ENCODE data around the gene TMEM258. TPM values are rescaled to one million over a fixed set of nuclear protein-coding genes. Genes with fewer than 3 reads are reported as not detected.

The TMEM258 gene
- total RNA-seq, 5 donors from 2014 or later (not counting 1 experiment from before 2014, with no cell fraction given): 68.1 to 96.0 (median 87.8) TPM

DNA sequence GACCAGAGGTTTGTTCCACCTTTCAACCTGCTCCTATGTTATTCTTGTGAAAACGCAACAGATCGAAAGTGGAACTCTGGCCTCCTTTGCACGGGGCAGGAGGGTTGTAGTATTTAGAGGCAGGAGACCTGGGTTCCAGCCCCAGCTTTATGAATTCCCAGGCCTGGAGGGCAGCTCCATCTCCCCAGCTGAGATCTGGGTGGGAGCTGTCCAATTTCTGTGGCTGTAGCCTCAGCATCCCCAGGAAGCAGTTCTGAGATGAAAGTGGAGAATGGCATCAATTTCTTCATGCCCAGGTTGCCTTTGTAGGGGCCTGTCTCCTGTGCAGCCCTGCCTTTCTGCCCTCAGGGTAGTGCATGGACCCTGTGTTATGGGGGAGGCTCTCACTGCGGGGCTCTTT lies 39.8 kb upstream of the TMEM258 start:
- 72% methylated on average over 2 of the region's 4 CpGs for WGBS (ENCODE audit: insufficient coverage)
- H3K4me3 Mint-ChIP-seq: no peak overlapping the region
- DNase-seq: no peak
- POLR2A ChIA-PET: no interaction called here
- H3K27ac Mint-ChIP-seq: no peak overlapping the region
- peaks cover 33 to 47% of the 10 kb centered on the region in 2 experiments for H3K4me1 ChIP-seq (ENCODE audit: control insufficient read depth in 1 of 2, extremely low read depth in 1 of 2, insufficient read depth in 2 of 2, low read length in 2 of 2)
- no peaks in the 10 kb centered on the region for H3K36me3 ChIP-seq (ENCODE audit: control insufficient read depth in 2 of 2, extremely low read depth in 1 of 2, insufficient read depth in 1 of 2, low read length in 1 of 2)
- no peaks in the 10 kb centered on the region for H3K9me3 Mint-ChIP-seq
- CTCF ChIA-PET: no interaction called here
- peaks cover 0 to 32% of the 10 kb centered on the region in 2 donors for H3K27me3 Mint-ChIP-seq
- ATAC-seq (replicated peaks in 1 of 4): no peak
- H3K36me3 Mint-ChIP-seq: no peaks in the 10 kb centered on the region
- H3K4me3 ChIP-seq (ENCODE audit: control insufficient read depth in 1 of 2, extremely low read depth in 1 of 2, low read length in 1 of 2): no peak overlapping the region
- H3K27ac ChIP-seq (ENCODE audit: low read length): no peak overlapping the region
- H3K9me3 ChIP-seq: no peaks in the 10 kb centered on the region
- H3K27me3 ChIP-seq (replicated peaks in 1 of 2; ENCODE audit: control insufficient read depth in 2 of 2, extremely low read depth in 1 of 2, insufficient read depth in 2 of 2, low read length in 1 of 2): peaks cover 0 to 37% of the 10 kb centered on the region in 2 experiments
- peaks cover 35 to 69% (median 39%) of the 10 kb centered on the region in 3 donors for H3K4me1 Mint-ChIP-seq

DNA sequence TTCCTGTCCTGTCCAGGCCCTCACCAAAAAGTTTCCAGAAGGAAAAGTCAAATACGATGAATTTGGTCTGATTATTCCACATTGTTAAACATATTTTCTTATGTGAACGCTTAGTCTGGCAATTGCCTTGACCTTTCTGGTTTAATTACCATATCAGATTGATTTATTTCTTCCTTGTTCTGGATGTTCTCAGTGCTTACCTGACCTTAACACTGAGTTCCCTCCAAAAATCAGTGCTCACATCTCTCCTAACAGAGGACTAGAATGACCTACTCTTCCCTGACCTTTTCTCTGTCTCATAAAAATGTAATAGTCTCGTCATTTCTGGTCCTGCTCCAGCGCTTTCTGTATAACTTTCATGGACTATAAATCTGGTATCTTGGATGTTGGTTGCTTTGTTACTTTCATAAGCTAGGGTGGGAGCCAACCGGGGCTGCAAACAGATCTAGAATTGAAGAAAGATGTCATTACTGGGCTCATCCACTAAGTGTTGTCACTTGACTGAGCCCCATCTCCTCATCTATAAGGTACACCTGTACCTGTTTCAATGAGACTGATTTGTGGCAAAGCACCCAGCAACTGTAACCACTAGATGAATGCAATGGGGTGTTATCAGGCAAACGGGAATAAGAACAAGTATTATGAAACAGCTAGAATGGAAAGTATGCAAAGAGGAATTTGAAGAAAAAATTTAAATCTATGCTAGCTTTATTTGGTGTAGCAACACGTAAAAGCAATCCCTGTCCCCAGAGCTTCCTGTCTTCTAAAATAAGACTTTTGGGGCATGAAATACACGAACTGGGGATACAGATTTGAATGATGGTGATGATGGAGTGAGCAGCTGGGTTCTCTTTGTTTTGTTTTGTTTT lies 38.1 kb upstream of the TMEM258 start:
- H3K36me3 Mint-ChIP-seq: no peaks in the 10 kb centered on the region
- ChIA-PET CTCF (no interaction called here), POLR2A (interaction anchor here in 1 of 2 donors (0.8 kb wide), 1 partner anchor 736 kb away, joined by 6 read pairs; no protein-coding TSS in a partner anchor)
- ATAC-seq (replicated peaks in 1 of 4) (no peak), DNase-seq (no peak)
- peak overlapping the region in 1 of 3 donors; percentile 47 for H3K4me3 Mint-ChIP-seq
- no peaks in the 10 kb centered on the region for H3K9me3 Mint-ChIP-seq
- Histone ChIP-seq H3K27ac (ENCODE audit: low read length) (no peak overlapping the region), H3K4me1 (ENCODE audit: control insufficient read depth in 1 of 2, extremely low read depth in 1 of 2, insufficient read depth in 2 of 2, low read length in 2 of 2) (peaks cover 34 to 47% of the 10 kb centered on the region in 2 experiments), H3K27me3 (replicated peaks in 1 of 2; ENCODE audit: control insufficient read depth in 2 of 2, extremely low read depth in 1 of 2, insufficient read depth in 2 of 2, low read length in 1 of 2) (peaks cover 0 to 44% of the 10 kb centered on the region in 2 experiments), H3K36me3 (ENCODE audit: control insufficient read depth in 2 of 2, extremely low read depth in 1 of 2, insufficient read depth in 1 of 2, low read length in 1 of 2) (no peaks in the 10 kb centered on the region), H3K9me3 (no peaks in the 10 kb centered on the region), H3K4me3 (ENCODE audit: control insufficient read depth in 1 of 2, extremely low read depth in 1 of 2, low read length in 1 of 2) (no peak overlapping the region)
- no peak overlapping the region for H3K27ac Mint-ChIP-seq
- peaks cover 0 to 44% of the 10 kb centered on the region in 2 donors for H3K27me3 Mint-ChIP-seq
- H3K4me1 Mint-ChIP-seq: peaks cover 35 to 71% (median 39%) of the 10 kb centered on the region in 3 donors
- WGBS (ENCODE audit: insufficient coverage): 79% methylated on average over 2 of the region's 8 CpGs

DNA sequence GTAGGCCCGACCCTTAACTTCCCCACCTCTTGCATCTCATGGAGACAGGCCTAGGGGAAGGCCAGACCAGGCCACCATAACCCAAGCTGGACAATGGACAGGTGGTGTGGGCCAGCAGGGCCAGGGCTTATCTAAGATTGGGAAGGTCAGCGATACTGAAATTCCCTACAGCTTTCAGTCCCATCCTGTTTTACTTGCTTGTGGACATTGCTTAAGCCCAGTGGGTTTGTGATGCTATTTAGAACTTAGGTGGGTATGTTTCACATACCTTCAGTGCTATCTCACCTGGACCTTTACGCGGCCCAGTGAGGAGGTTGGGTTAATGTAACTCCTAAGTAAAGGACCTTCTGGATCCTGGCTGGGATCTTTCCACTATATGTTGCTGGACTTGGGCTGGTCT lies 37.4 kb upstream of the TMEM258 start:
- peaks cover 31 to 40% of the 10 kb centered on the region in 2 experiments for H3K4me1 ChIP-seq (ENCODE audit: control insufficient read depth in 1 of 2, extremely low read depth in 1 of 2, insufficient read depth in 2 of 2, low read length in 2 of 2)
- H3K27me3 ChIP-seq (replicated peaks in 1 of 2; ENCODE audit: control insufficient read depth in 2 of 2, extremely low read depth in 1 of 2, insufficient read depth in 2 of 2, low read length in 1 of 2): peaks cover 0 to 44% of the 10 kb centered on the region in 2 experiments
- Mint-ChIP-seq H3K36me3 (no peaks in the 10 kb centered on the region), H3K27ac (no peak overlapping the region), H3K9me3 (no peaks in the 10 kb centered on the region), H3K4me3 (peak overlapping the region in 1 of 3 donors; percentile 85), H3K27me3 (peaks cover 0 to 44% of the 10 kb centered on the region in 2 donors), H3K4me1 (peaks cover 32 to 64% (median 35%) of the 10 kb centered on the region in 3 donors)
- H3K27ac ChIP-seq (ENCODE audit: low read length): no peak overlapping the region
- DNase-seq (no peak), ATAC-seq (replicated peaks in 1 of 4) (no peak)
- H3K9me3 ChIP-seq: no peaks in the 10 kb centered on the region
- H3K4me3 ChIP-seq (ENCODE audit: control insufficient read depth in 1 of 2, extremely low read depth in 1 of 2, low read length in 1 of 2): no peak overlapping the region
- CTCF ChIA-PET: no interaction called here
- H3K36me3 ChIP-seq (ENCODE audit: control insufficient read depth in 2 of 2, extremely low read depth in 1 of 2, insufficient read depth in 1 of 2, low read length in 1 of 2): no peaks in the 10 kb centered on the region
- WGBS (ENCODE audit: insufficient coverage): no CpG with 5 or more reads among the region's 4 CpGs
- POLR2A ChIA-PET: no interaction called here

DNA sequence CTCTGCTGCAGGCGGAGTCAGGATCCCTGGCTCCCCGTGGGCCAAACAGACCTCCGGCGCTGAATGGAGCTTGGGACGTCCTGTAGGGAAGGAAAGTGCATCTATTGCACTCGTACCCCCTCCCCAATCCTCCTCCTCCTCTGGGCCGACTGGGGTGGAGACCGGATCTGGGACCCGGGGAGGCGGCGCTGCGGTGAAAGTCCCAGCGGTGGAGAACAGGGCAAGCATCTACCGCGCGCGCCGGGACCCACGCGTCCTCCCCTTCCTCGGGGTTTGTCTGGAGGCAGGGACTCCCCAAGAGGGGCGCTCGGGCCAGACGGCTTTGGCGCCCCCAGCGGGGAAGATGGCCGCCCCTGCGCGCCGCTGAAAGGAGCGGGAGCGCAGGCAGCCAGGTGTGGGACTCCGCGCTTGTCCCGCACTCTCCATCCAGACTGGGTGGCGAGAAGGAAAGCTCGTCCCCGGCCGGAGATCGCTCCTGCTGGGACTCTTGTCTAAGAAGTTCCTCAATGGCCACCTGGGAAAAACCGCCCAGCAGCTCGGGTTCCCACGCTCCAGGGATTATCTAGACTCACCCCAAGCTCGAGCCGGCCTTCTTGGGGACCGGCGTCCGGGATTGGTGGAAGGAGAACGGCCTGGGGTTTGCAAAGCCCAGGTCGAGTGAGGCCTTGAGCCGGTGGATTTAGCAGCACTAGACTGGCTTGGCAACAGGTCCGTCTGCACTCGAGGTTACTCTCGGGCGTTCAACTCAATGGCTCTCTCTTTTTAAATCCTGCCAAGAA lies 36.4 kb upstream of the TMEM258 start:
- DNase-seq (peak in 14 of 35 experiments; percentile 12 to 53 (median 22)), ATAC-seq (replicated peaks in 1 of 4) (peak; percentile 37 to 54 (median 44))
- Mint-ChIP-seq H3K4me1 (peaks cover 23 to 55% (median 25%) of the 10 kb centered on the region in 3 donors), H3K4me3 (peak overlapping the region; percentile 75 to 85 (median 78)), H3K27me3 (peaks cover 0 to 44% of the 10 kb centered on the region in 2 donors), H3K9me3 (no peaks in the 10 kb centered on the region), H3K36me3 (no peaks in the 10 kb centered on the region), H3K27ac (no peak overlapping the region)
- Histone ChIP-seq H3K27ac (ENCODE audit: low read length) (no peak overlapping the region), H3K27me3 (replicated peaks in 1 of 2; ENCODE audit: control insufficient read depth in 2 of 2, extremely low read depth in 1 of 2, insufficient read depth in 2 of 2, low read length in 1 of 2) (peaks cover 0 to 37% of the 10 kb centered on the region in 2 experiments), H3K36me3 (ENCODE audit: control insufficient read depth in 2 of 2, extremely low read depth in 1 of 2, insufficient read depth in 1 of 2, low read length in 1 of 2) (no peaks in the 10 kb centered on the region), H3K9me3 (no peaks in the 10 kb centered on the region), H3K4me1 (ENCODE audit: control insufficient read depth in 1 of 2, extremely low read depth in 1 of 2, insufficient read depth in 2 of 2, low read length in 2 of 2) (peaks cover 25 to 30% of the 10 kb centered on the region in 2 experiments), H3K4me3 (ENCODE audit: control insufficient read depth in 1 of 2, extremely low read depth in 1 of 2, low read length in 1 of 2) (peak overlapping the region; percentile 51 to 76)
- 14% methylated on average over 48 of the region's 55 CpGs for WGBS (ENCODE audit: insufficient coverage)
- ChIA-PET POLR2A (no interaction called here), CTCF (interaction anchor here in 1 of 2 donors (1.2 kb wide), 1 partner anchor 32 kb away, joined by 4 read pairs; no protein-coding TSS in a partner anchor)

DNA sequence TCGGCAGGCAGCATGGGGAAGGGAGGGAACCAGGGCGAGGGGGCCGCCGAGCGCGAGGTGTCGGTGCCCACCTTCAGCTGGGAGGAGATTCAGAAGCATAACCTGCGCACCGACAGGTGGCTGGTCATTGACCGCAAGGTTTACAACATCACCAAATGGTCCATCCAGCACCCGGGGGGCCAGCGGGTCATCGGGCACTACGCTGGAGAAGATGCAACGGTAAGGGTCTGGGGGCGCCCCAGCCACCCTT lies 35.9 kb upstream of the TMEM258 start:
- Histone ChIP-seq H3K27me3 (replicated peaks in 1 of 2; ENCODE audit: control insufficient read depth in 2 of 2, extremely low read depth in 1 of 2, insufficient read depth in 2 of 2, low read length in 1 of 2) (peaks cover 0 to 36% of the 10 kb centered on the region in 2 experiments), H3K27ac (ENCODE audit: low read length) (no peak overlapping the region), H3K4me3 (ENCODE audit: control insufficient read depth in 1 of 2, extremely low read depth in 1 of 2, low read length in 1 of 2) (peak overlapping the region; percentile 51 to 76), H3K9me3 (no peaks in the 10 kb centered on the region), H3K4me1 (ENCODE audit: control insufficient read depth in 1 of 2, extremely low read depth in 1 of 2, insufficient read depth in 2 of 2, low read length in 2 of 2) (peaks cover 25 to 26% of the 10 kb centered on the region in 2 experiments), H3K36me3 (ENCODE audit: control insufficient read depth in 2 of 2, extremely low read depth in 1 of 2, insufficient read depth in 1 of 2, low read length in 1 of 2) (no peaks in the 10 kb centered on the region)
- Mint-ChIP-seq H3K27me3 (peaks cover 0 to 44% of the 10 kb centered on the region in 2 donors), H3K27ac (no peak overlapping the region), H3K9me3 (no peaks in the 10 kb centered on the region), H3K36me3 (no peaks in the 10 kb centered on the region), H3K4me3 (peak overlapping the region; percentile 75 to 85 (median 78)), H3K4me1 (peaks cover 18 to 49% (median 20%) of the 10 kb centered on the region in 3 donors)
- ATAC-seq (replicated peaks in 1 of 4) (no peak), DNase-seq (no peak)
- WGBS (ENCODE audit: insufficient coverage): 0% methylated on average over 16 of the region's 16 CpGs
- ChIA-PET POLR2A (interaction anchor here in 1 of 2 donors (0.6 to 0.7 kb wide), 3 partner anchors 17 to 284 kb away, joined by 3 to 6 read pairs (median 5); no protein-coding TSS in a partner anchor), CTCF (interaction anchor here in 1 of 2 donors (1.2 kb wide), 1 partner anchor 31 kb away, joined by 4 read pairs; no protein-coding TSS in a partner anchor)
